Measurements from ENCODE around the gene CMTM4.

The CMTM4 gene

GRCh38 chr16:66661210-66661560 is 35.4 kb downstream of the CMTM4 start:
- FAIRE-seq (no peak), DNase-seq (ENCODE audit: insufficient read length, low spot score) (no peak)
- no peak for TF ChIP-seq POLR2AphosphoS5 (IDR thresholded peaks at IDR 0.05; ENCODE audit: low read depth, low read length)
- TF ChIP-seq POU2F2 (IDR thresholded peaks at IDR 0.05; ENCODE audit: low read depth, low read length), result no peak
- TF ChIP-seq PAX5 (IDR thresholded peaks at IDR 0.05; ENCODE audit: insufficient read depth, low read length, severe bottlenecking), result no peak
- no peak for TF ChIP-seq TAF1 (IDR thresholded peaks at IDR 0.05; ENCODE audit: low read depth, low read length)
- TF ChIP-seq SPI1 (IDR thresholded peaks at IDR 0.05; ENCODE audit: low read depth, low read length), result no peak
- no peak for TF ChIP-seq POLR2A (IDR thresholded peaks at IDR 0.05; ENCODE audit: low read depth, low read length)

- no peak for FAIRE-seq
- DNase-seq (ENCODE audit: insufficient read length, low spot score), result no peak
- TF ChIP-seq SPI1 (IDR thresholded peaks at IDR 0.05; ENCODE audit: low read depth, low read length), result peak; percentile 43
- no peak for TF ChIP-seq PAX5 (IDR thresholded peaks at IDR 0.05; ENCODE audit: insufficient read depth, low read length, severe bottlenecking)
Measured at GRCh38 chr16:66660422-66661209, 35.9 kb downstream of the CMTM4 start.

GRCh38 chr16:66658860-66659190 is 37.7 kb downstream of the CMTM4 start:
- TF ChIP-seq PAX5 (IDR thresholded peaks at IDR 0.05; ENCODE audit: insufficient read depth, low read length, severe bottlenecking) (no peak), TAF1 (IDR thresholded peaks at IDR 0.05; ENCODE audit: low read depth, low read length) (no peak), SPI1 (IDR thresholded peaks at IDR 0.05; ENCODE audit: low read depth, low read length) (no peak), POLR2A (IDR thresholded peaks at IDR 0.05; ENCODE audit: low read depth, low read length) (no peak), POLR2AphosphoS5 (IDR thresholded peaks at IDR 0.05; ENCODE audit: low read depth, low read length) (no peak), POU2F2 (IDR thresholded peaks at IDR 0.05; ENCODE audit: low read depth, low read length) (no peak)
- DNase-seq (ENCODE audit: insufficient read length, low spot score) (no peak), FAIRE-seq (no peak)

GRCh38 chr16:66658143-66658859 is 38.2 kb downstream of the CMTM4 start:
- DNase-seq (ENCODE audit: insufficient read length, low spot score), result no peak
- TF ChIP-seq POLR2AphosphoS5 (IDR thresholded peaks at IDR 0.05; ENCODE audit: low read depth, low read length), result no peak
- TF ChIP-seq SPI1 (IDR thresholded peaks at IDR 0.05; ENCODE audit: low read depth, low read length), result 0 out of 2 replicates have a peak, but pooled peaks have one; percentile 29
- FAIRE-seq, result no peak

- no peak for DNase-seq (ENCODE audit: insufficient read length, low spot score)
- no peak for FAIRE-seq
- TF ChIP-seq POU2F2 (IDR thresholded peaks at IDR 0.05; ENCODE audit: low read depth, low read length) (no peak), PAX5 (IDR thresholded peaks at IDR 0.05; ENCODE audit: insufficient read depth, low read length, severe bottlenecking) (no peak), SPI1 (IDR thresholded peaks at IDR 0.05; ENCODE audit: low read depth, low read length) (no peak), TAF1 (IDR thresholded peaks at IDR 0.05; ENCODE audit: low read depth, low read length) (no peak), POLR2A (IDR thresholded peaks at IDR 0.05; ENCODE audit: low read depth, low read length) (no peak), POLR2AphosphoS5 (IDR thresholded peaks at IDR 0.05; ENCODE audit: low read depth, low read length) (no peak)
Measured at GRCh38 chr16:66656547-66656946, 40.0 kb downstream of the CMTM4 start.

GRCh38 chr16:66653581-66654350 is 42.8 kb downstream of the CMTM4 start:
- DNase-seq (ENCODE audit: insufficient read length, low spot score), result no peak
- TF ChIP-seq PAX5 (IDR thresholded peaks at IDR 0.05; ENCODE audit: insufficient read depth, low read length, severe bottlenecking) (no peak), POLR2A (IDR thresholded peaks at IDR 0.05; ENCODE audit: low read depth, low read length) (no peak), SPI1 (IDR thresholded peaks at IDR 0.05; ENCODE audit: low read depth, low read length) (no peak), TAF1 (IDR thresholded peaks at IDR 0.05; ENCODE audit: low read depth, low read length) (no peak), POLR2AphosphoS5 (IDR thresholded peaks at IDR 0.05; ENCODE audit: low read depth, low read length) (no peak), POU2F2 (IDR thresholded peaks at IDR 0.05; ENCODE audit: low read depth, low read length) (no peak)
- no peak for FAIRE-seq

GRCh38 chr16:66652661-66653360 is 43.7 kb downstream of the CMTM4 start:
- FAIRE-seq, result no peak
- no peak for TF ChIP-seq TAF1 (IDR thresholded peaks at IDR 0.05; ENCODE audit: low read depth, low read length)
- no peak for TF ChIP-seq PAX5 (IDR thresholded peaks at IDR 0.05; ENCODE audit: insufficient read depth, low read length, severe bottlenecking)
- no peak for TF ChIP-seq POLR2AphosphoS5 (IDR thresholded peaks at IDR 0.05; ENCODE audit: low read depth, low read length)
- TF ChIP-seq SPI1 (IDR thresholded peaks at IDR 0.05; ENCODE audit: low read depth, low read length), result no peak
- TF ChIP-seq POLR2A (IDR thresholded peaks at IDR 0.05; ENCODE audit: low read depth, low read length), result no peak

GRCh38 chr16:66651965-66652364 is 44.6 kb downstream of the CMTM4 start:
- no peak for DNase-seq (ENCODE audit: insufficient read length, low spot score)
- no peak for FAIRE-seq
- no peak for TF ChIP-seq POLR2AphosphoS5 (IDR thresholded peaks at IDR 0.05; ENCODE audit: low read depth, low read length)

More at GRCh38 chr16:66652661-66653360, 43.7 kb downstream of the CMTM4 start:
- no peak for DNase-seq (ENCODE audit: insufficient read length, low spot score)

- no peak for TF ChIP-seq TAF1 (IDR thresholded peaks at IDR 0.05; ENCODE audit: low read depth, low read length)
- DNase-seq (ENCODE audit: insufficient read length, low spot score) (no peak), FAIRE-seq (no peak)
Measured at GRCh38 chr16:66651474-66651765, 45.1 kb downstream of the CMTM4 start.
